HK-2 (cell line): Measurements from ENCODE around the gene C6orf47.
A peak's percentile ranks its signal among the peaks of the same experiment; 100 is the strongest.

Source experiments
- DNase-seq: peaks from one replicate; pipeline ENCODE4 v3.0.0-alpha.2; 2018; ENCODE audit not compliant: unreplicated experiment

The C6orf47 gene

DNA sequence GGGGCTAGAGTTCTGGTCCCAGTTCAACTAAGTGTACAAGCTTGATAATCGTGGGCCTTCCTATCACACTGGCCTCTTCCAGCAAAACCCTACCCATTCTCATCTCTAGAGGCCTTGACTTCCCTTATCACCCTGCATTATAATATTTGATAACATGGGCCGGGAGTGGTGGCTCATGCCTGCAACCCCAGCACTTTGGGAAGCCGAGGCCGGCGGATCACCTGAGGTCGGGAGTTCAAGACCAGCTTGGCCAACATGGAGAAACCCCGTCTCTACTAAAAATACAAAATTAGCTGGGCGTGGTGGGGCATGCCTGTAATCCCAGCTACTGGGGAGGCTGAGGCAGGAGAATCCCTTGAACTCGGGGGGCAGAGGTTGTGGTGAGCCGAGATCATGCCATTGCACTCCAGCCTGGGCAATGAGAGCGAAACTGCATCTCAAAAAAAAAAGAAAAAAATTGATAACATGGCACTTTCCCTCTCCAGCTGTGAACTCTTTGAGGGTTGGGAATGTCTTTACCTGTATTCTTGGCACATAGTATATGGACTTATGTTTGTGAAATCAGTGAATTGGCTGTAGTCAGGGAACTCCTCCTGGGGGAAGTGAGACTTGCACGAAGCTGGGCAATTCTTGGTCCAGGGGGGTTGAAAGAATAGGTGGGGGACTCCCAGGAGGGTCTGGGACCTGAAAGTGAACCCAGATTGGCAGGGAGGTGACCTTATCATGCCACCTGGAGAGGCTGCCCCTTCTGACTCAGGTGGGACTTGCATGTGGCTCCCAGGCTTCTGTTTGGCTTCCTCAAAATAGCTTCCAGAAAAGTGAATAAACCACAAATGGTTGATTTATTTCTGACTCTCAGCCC lies 915 bp upstream of the C6orf47 start:
- DNase-seq: no peak

GRCh38 chr6:31659649-31660380 lies 763 bp downstream of the C6orf47 start:
- DNase-seq: no peak

- no peak for DNase-seq
Measured at GRCh38 chr6:31658983-31659648, 1.5 kb downstream of the C6orf47 start.

GRCh38 chr6:31658158-31658688 lies 2.4 kb downstream of the C6orf47 start:
- DNase-seq: no peak

DNA sequence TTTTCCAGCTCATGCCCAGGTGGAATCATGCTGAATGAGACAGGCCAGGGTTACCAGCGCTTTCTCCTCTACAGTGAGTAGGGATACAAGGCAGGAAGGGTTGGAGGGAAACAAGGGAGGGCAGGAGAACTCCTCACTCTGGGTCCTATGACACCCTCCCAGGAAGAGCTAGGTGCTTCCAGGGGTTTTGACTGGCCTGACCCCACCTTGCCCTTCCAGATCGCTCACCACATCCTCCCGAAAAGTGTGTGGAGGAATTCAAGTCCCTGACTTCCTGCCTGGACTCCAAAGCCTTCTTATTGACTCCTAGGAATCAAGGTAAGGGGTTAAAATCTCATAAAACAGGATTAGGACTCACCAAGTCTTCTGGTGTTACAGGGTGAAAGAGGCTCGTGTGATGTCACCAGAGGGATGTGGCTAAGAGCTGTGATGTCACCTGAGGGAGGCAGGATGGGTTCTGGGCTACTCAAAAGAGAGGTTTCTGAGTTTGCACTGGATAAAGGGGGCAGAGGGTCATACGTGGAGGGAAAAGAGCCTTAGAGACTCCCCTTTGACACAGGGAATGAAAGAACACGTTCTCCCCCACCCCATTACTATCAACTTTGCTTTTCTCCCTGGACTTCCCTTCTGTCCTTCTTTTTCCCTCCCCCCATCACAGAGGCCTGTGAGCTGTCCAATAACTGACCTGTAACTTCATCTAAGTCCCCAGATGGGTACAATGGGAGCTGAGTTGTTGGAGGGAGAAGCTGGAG lies 3.0 kb downstream of the C6orf47 start:
- no peak for DNase-seq

GRCh38 chr6:31655349-31656237 lies 5.0 kb downstream of the C6orf47 start, which contains the start of gene APOM:
Gene APOM, plus strand, starts transcription at chr6:31655894. Its CDS starts 73 bp downstream, at chr6:31655967.
- no peak for DNase-seq

DNA sequence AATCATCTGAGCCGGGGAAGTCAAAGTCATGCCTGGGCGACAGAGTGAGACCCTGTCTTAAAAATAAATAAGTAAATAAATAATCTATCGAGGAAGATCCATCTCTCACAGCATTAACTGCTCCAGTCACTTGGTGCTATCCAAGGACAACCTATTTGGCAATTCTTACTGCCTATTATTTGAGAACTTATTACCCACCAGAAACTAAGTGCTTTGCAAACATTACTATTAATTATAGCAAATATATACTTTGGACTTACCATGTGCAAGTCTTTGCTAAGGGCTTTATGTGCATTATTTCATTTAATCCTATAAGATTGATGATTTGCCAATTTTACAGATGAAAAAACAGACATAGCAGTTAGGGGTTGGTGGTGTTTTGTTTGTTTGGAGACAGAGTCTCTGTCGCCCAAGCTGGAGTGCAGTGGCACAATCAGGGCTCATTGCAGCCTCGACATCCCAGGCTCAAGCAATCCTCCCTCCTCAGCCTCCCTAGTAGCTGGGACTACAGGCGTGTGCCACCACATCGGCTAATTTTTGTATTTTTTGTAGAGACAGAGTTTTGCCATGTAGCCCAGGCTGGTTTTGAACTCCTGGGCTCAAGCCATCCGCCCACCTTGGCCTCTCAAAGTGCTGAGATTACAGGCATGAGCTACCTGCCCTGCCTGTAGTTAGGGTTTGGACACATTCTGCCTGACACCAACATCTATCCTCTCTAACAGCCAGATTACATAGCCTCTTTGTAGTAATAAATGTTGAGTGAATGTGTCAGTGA lies 5.8 kb downstream of the C6orf47 start:
- DNase-seq: no peak

DNA sequence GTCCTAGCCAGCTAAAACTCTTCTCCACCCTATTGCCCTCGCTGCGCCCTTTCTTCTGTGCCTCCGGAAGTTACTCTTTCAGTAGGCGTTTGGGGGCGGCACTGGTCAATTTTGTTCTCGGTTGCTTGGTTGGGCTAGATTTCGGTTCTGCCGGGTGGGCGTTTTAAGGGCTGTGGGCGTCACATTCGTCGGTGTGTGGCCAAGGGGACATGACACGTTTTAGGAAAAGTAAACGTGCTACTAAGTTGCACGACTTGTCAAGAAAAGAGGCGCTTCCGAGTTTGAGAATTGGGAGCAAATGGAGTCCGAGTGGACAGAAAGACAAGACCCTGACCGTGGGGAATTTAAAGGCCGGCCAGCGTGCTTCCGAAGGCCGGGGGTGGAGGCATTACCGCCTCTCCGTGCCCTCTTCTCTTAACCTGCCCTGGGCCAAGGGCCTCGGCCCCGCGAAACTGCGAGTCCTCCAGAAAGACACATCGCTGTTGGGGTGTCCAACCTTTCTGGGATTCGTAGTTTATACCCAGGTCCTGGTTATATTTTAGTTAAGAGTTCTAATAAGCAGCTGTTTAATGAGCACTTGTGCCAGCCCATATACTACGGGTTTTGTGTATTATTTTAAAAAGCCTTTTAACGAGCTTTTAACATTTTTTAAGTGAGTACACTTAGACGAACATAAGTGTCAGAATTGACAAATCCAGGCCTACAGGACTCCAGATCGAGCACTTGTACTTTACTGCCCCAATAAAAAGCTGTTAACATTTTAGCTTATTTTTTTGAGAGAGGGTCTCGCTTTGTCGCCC lies 7.5 kb downstream of the C6orf47 start:
- DNase-seq: peak; percentile 89

DNA sequence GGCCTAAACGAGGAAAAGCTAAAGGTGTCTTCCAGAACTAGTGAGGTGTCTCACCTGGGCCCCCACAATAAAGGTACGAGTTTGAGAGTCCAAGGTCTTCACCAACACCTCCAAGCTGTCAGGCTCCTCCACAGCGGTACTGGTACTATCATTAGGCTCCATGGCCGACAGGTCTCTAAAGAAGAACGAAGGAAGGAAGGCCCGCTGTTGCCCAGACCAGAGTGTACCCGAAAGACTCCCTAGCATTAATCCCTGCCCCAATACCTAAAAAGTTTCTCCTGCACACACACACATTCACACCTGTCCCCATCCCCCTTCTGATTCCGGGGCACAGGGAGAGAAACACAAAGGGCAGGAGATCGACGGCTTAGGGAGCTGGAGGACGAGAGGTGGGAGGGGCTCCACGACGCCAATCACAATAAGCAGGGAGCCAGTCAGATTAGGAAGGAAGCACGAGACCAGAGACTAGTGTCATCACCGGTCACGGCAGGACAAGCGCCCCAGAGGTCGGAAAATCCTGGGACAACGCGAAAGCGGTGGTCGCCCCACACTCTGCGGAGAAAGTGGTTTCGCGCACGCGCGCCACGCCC lies 8.9 kb downstream of the C6orf47 start:
- no peak for DNase-seq

- DNase-seq: no peak
Measured at GRCh38 chr6:31645325-31645724, 15.3 kb downstream of the C6orf47 start.

DNA sequence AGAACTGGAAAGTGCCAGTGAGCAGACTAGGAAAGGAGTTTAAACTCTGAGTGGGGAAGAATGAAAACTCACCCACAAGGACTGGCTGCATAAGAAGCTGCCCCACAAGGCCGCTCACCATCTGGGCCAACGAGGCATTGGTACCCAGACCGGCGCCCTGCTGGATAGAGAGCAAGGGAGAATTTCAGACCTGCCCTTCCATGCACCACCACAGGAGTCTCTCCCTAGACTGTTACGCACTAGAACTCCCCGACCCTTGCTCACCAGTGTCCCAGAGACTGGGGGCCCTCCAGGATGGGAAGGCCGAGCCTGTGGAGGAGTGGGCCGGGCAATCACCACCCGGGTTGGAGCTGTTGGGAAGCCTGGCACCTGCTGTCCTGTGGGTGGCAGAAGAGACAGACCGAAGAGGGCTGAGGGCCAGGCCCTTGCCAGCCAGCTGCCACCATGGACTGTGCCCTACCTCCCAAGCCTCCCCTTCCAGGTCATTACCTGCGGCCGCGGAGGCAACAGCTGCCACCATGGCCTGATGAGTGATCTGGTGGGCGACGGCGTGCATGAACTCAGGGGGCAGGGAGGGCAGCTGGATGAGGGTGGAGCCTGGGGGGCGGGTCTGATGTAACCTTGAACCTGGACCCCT lies 16.6 kb downstream of the C6orf47 start:
- DNase-seq: no peak

DNA sequence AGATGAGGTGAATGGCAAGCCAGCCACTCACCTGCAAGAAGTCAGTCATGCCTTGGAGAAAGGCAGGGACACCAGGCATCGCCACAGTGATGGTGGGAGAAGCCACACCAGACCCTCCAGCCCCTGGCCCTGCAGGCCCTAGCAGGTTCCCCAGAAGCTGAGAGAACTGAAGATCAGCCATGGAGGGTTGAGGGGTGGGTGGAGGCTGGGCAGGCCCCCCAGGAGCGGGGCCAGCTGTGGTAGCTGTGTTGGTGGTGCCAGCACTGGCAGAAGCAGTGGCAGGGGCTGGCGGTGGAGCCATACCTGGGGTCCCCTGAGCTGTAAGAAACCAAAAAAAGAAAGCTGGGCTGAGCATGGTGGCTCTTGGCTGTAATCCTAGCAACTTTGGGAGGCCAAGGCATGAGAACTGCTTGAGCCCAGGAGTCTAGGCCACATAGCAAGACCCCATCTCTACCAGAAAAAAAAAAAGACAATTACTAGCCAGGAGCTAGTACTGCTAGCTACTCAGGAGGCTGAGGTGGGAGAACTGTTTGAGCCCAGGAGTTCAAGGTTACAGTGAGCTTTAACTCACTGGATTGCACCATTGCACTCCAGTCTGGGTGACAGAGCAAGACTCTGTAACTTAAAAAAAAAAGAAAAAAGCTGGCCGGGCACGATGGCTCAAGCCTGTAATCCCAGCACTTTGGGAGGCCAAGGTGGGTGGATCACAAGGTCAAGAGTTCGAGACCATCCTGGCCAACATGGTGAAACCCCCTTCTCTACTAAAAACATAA lies 17.6 kb downstream of the C6orf47 start:
- DNase-seq: no peak

GRCh38 chr6:31641370-31641769 lies 19.2 kb downstream of the C6orf47 start:
- DNase-seq: no peak

DNA sequence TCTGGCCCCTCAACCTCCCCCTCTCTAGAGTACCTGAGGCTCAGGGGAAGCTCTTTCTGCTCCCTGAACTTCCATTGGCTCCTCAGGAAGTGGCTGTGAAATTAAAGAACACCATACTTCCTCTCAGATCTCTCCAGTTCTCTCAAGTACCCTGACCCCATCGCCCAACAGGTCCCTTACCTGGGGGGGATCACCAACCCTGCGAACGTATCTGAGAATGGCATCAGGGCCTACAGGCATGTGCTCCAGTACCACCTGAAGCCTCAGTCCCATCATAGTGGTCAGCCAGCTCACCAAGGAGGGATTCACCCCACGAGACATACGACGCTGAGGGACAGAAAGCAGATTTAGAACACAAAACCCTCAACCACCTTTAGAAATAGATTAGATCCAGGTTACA lies 20.0 kb downstream of the C6orf47 start:
- DNase-seq: no peak

DNA sequence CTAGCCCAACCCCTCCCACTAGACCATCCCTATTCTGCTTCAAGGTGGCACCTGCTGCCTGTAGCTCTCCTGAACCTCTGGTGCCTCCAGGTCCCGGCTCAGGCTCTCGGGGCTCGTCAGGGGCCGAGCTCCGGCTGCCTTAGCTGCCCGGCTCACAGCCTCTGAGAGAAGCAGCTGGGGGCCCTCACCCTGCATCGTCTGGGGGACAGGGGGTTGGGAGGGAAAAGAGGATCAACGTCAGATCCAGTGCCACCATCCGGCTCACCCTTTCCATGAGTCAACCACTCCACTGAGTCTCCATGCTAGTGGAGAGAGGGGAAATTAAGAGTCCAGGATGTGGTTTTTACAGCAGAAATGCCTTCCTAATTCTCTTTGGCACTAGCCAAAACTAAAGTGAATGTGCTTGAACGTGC lies 21.1 kb downstream of the C6orf47 start:
- no peak for DNase-seq

GRCh38 chr6:31639043-31639442 lies 21.5 kb downstream of the C6orf47 start:
- no peak for DNase-seq
